ACHN (cell line): Measurements from ENCODE around the gene AFF1.
"Not testable (repeated sequence)": the region's sequence is repeated elsewhere in the genome, so short reads cannot be mapped to it uniquely, and the experiment has no call there.

Experiments
- DNase-seq: peaks from one replicate; pipeline ENCODE4 v3.0.0-alpha.2; 2015
- in situ Hi-C: cut with HindIII; loops from 2 replicates; pipeline ENCODE4 v1.10.0; 2017; ENCODE audit warnings: low sequenced_read_pairs, low pct_ligation_motif_present, low pct_unique_long_range_greater_than_20kb

AFF1 gene

DNA sequence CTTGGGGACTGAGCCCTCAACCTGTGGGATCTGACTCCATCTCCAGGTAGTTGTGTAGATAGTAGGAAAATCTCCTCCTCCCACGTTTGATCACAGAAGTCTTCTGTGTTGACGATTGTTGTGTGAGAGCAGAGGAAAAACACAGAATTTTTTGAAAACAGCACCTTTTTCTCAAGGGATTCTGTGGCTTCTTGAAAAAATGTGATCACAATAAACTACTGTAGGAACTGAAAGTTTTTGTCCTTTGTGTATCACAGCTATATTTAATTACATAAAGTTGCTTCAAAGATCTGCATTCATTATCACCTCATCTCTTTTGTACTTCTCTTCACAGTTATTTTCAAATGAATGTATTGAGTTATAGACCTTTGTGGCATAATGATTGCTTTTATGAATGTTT is 85.1 kb downstream of the AFF1 start:
- DNase-seq: no peak
- in situ Hi-C loops: no loop called here

DNA sequence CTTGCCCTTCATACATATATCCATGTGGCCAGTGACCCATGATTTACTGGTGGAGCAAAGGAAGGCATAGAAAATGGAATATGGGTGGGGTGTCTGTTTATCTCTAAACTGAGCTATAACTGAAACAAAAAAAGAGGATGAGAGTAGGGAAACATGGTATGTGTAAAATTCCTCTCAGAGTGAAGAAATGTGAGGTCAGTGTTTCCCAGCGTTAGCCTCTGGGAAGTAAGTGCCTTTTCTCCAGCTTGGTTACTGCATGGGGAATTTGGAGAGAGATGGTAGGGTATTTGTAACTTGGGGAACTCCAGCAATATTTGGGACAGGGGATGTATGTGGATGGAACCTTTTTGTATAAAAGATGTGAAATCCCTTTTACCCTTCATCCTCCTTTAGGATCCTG is 89.4 kb downstream of the AFF1 start:
- no peak for DNase-seq
- in situ Hi-C loops: no loop called here

DNA sequence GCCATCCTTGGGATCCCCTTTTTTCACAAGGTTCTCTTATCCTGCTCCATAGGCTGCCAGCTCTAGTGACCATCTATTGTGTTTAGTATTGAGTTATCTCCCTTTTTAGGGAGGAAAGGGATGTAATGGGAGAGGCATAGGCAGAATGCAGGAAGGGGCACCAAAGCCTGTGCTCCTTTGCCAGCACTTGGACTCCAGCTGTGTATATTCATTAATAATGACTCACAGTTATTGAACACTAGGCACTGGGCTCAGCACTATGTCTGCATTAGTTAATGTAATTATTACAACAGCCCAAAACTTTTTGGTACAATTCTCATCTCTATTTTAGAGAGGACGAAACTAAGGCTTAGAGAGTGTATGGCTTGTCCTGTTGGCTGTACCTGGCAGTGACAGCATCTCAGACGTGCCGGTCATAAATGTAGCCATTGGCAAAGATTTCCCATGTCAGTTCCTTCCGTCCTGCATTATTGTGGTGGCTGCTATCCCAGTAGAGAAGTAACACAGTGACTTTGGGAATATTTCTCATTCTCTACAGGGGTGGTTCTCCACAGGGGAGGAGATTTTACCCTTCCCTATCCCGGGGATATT is 90.3 kb downstream of the AFF1 start:
- DNase-seq: no peak
- in situ Hi-C loops: no loop called here

DNA sequence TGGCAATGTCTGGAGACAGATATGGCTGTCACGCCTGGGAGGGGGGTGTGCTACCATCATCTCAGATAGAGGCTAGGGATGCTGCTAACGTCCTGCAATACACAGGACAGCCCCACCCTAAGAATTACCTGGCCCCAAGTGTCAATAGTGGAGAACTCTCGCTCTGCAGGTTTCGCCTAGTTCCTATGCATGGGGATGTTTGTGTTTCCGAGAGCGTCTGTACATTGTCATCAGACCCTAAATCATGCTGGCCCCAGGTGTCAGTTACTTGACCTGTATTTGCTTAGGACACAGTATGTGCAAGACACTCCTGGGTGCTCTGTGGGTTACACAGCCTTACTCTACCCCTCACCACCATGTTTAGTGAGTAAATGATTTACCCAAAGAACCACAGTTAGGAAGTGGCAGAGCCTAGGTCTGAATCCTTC is 90.8 kb downstream of the AFF1 start:
- DNase-seq: peak; percentile 79
- in situ Hi-C loops: no loop called here

DNA sequence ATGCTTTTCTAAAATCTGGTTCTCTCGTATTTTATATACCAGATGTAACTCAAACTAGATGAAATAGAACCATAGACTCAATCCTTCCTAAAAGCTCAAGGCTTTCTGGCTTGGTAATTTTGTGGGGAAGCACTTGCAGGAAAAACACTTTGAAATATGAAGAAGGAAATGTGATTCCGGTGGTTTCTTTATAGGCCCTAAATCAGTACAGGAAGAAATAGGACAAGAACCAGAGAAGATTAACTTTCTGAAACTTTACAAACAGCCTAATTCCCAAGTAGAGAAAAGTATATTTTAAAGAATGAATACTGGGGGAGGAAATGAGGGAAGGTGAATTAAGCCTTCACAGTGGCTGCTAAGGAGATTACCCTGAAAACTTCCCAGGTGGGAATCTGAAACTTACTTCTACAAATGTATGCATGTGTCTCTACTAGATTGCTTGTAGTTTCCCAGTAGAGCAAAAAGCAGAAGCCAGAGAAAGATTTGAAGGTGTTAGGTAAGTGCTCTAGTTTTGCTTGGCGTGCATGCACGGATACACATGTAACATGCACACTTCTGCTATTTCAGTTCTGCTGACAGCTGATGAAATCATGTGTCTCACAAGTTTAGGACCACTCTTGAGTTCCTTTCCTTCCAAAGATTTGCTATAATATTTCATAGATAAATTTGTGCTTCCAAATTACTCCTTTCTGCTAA is 92.1 kb downstream of the AFF1 start:
- in situ Hi-C loops: no loop called here
- DNase-seq: no peak

DNA sequence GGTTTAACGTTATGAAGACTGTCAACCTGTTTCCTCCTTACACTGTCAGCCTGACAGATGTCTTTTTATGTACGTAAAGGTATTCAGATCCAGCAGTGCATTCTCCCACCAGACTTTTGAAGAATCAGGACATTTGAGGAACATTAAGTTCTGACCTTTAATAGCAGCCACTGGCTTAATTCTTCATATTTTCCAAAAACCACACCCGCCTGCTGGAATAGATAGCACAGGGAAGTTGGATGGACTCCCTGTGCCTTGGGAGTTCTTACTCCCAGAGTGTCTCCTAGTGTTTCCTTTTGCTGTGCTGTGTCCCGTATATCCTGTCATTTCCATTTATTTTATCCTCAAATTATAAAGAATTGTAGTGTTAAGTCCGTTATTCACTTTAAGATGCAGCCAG is 94.5 kb downstream of the AFF1 start:
- in situ Hi-C loops: no loop called here
- no peak for DNase-seq

DNA sequence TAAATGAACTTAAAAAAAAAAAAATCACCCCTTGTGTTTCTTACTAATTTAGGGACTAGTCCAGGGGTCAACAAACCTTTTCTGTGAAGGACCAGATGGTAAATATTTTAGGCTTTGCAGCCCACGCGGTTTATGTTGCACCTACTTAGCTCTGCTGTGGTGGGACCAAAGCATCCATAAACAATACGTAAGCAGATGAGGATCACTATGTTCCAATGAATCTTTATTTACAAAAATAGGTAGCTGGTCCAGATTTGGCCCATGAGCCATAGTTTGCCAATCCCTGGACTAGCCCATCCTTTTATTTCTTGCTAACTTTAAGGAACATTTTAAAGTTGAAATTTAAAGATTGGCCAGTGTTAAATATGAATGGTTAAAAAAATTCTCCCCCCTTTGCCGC is 95.3 kb downstream of the AFF1 start:
- in situ Hi-C loops: no loop called here
- no peak for DNase-seq

DNA sequence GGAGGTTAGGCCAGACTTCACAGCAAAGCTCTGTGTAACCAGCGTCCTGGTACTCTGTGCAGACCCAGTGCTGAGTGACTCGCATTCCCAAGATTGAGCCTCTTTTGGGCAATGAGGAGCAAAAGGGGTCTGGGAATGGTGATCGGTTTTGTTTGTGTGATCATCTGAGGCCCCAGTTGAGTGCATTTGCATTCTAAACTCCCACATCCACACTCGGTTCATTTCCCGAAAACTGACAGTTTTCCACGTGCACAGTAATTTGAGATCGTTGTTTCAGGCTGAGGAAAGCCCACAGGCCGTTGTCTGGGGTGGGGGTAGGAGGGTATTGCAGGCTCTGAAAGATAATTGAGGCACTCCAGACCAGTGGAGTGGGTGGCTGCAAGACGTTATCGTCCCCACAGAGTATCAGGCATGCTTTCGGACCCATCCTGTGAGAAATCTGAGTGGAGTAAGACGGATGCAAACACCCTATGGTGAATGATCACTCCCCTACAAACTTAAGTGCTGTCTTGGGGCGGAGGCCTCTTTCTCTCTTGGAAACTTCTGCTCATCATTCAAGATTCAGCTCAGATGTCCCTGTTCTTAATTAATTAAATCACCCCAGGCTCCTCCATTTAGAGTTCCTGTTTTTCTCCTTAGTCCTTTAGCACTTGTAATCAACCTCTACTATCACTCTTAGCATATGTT is 96.1 kb downstream of the AFF1 start:
- in situ Hi-C loops: no loop called here
- no peak for DNase-seq

DNA sequence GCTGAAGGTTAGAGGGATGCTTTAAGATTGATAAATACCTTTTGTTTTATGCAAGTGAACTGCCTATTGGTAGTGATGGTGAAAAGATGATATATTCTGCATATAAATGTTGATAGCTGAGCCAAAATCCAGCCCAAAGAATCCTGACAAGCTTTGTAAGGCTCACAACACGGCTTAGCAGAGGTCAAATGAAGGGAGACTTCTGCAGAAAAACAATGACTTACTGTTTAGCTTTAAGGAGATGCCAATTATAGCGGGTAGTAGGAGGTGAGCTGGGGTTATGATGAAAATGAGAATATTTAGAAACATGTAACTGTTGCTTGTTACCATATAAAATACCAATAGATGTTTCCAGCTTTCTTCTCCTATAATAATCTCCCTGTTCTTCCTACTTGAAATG is 97.1 kb downstream of the AFF1 start:
- no peak for DNase-seq
- in situ Hi-C loops: no loop called here

DNA sequence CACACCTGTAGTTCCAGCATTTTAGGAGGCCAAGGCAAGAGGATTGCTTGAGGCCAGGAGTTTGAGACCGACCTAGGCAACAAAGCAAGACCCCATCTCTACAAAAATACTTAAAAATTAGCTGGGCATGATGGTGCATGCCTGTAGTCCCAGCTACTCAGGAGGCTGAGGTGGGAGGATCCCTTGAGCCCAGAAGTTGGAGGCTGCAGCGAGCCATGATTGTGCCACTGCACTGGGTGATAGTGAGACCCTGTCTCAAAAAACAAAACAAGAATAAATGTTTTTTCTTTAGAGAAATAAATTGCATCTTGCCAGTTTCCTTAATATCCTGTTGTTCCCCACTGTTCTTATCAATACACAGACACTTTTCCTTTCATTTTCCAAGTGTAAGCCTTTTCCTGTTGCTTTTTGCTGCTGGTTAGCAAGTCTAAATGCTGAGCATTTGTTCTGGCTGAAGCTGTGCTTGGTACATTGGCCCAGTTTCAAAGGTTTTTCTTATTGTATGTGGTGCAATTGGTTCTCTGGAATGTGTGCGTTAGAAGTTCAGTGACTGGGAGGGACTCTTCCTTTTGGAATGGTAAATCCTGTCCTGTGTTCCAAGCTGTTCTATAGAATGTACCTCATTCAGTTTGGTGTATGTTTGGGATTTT is 98.2 kb downstream of the AFF1 start:
- DNase-seq: peak; percentile 23
- in situ Hi-C loops: no loop called here

DNA sequence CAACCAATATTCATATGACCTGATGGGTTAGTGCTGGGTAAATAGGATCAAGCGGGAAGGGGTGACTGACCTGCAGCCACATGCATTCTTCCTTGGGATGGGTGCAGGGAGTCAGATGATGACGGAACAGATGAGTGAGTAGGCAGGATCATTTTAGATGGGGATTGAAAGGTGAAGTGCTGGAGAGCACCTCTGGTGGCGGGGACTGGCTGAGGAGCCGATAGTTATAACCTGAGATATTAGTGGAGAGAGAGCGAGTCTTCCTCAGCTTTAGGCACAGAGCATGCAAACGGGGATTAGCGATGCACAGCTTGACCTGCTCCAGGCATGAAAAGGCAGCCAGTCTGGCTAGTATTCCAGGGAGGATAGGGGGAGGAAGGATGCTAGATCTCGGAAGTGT is 99.1 kb downstream of the AFF1 start:
- peak; percentile 16 for DNase-seq

DNA sequence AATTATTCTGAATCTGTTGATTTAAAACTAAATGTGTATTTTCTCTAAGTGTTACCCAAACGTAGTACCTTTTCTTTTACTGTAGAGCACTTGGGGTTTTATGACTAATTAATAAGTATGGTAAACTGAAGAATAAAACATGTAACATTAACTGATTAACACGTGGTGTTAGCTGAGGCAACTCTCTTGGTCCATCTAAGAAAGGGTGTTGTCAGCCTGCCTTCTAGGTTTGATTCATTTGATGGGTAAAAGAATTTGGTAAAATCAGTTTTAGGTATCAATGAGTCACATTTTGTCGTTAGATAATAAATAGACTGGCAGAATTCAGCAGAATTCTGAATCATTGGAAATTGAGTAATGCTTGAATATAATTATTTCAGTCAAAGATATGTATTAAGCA is 99.7 kb downstream of the AFF1 start:
- in situ Hi-C loops: no loop called here
- DNase-seq: no peak

More for the DNA sequence above, 99.1 kb downstream of the AFF1 start:
- in situ Hi-C loops: no loop called here

DNA sequence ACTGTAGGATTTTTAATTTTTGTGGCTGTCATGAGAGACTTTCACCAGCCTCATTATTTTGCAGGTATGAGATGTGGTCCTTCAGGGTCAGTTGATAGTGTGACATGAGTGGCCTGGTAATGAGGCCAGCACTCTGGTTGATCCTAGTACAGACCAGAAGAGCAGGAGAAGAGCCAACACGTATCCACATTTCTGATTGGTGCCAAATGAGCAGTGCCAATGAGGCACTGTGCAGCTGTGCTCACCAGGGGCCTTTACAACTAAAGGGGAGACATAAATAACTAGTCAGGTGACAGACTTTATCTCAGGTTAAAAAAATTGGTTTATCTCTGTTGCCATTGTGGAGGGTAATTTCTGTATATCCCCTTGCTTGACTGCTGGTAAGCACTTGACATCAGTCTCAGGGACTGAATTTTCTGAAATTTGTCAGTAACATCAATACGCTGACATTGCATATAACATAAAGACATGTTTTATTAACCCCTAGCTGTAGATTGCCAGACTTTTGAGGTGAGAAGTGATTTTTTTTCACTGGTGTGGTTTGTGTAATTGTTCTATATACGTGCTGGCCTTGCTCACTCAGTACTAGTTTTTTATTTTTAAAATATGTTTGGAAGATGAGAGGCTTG is 101.2 kb downstream of the AFF1 start:
- in situ Hi-C loops: no loop called here

DNA sequence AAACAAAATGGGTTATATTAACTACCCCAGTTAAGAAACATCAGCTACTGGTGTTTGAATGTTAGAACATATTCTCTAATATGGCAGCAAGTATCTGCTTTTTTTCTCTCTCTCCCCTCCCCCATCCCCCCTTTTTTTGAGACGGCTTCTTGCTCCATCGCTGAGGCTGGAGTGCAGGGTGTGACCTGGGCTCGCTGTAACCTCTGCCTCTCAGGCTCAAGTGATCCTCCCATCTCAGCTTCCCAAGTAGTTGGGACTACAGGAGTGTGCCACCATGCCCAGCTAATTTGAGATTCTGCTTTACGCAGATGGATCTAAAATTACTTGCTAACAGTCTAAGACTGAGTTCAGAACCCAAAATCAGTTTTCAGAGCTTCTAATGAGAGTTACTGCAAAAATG is 101.9 kb downstream of the AFF1 start:
- in situ Hi-C loops: no loop called here
- DNase-seq: no peak

More for the DNA sequence above, 101.2 kb downstream of the AFF1 start:
- no peak for DNase-seq

DNA sequence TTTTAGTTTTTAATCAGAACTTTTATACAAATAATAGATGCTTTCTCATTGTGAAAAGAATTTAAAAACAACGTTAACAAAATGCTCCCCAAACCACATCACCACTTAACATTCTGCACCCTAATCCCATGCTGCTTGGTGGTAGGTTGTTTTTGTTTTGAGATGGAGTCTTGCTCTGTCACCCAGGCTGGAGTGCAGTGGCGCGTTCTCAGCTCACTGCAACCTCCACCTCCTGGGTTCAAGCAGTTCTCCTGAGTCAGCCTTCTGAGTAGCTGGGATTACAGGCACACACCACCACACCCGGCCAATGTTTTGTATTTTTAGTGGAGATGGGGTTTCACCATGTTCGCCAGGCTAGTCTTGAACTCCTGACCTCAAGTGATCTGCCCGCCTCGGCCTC is 102.4 kb downstream of the AFF1 start:
- in situ Hi-C loops: not testable (repeated sequence)
- peak; percentile 25 for DNase-seq

DNA sequence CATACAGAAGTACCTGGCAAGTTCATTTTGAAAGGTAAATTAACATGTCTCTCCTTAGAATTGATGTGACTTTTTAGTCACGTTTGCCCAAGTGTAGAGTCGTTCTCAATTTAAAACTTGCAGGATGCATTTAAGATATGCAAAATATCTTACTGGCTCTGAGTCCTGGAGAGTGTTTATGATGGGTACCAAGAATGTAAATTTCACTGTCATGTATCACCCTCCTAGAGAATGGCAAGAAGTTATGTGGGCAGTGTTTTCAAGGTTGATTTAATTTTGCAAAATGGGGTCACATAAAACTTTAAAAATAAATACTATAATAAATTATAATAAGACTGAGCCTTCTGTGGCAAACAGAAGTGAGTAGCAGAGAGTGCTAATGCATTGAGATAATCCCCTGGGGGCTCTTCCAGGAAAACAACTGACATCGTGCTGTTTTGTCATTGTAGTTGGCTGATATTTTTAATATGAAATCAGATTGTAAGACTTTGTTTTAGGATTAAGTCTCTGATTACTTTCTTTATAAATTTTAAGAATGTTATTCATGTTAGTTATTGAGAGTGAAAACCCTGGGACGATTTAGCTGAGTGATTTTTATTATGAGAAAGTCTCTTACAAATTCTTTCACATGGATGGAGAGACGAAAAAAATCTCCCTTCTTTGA is 103.0 kb downstream of the AFF1 start:
- in situ Hi-C loops: no loop called here
- DNase-seq: peak; percentile 55

DNA sequence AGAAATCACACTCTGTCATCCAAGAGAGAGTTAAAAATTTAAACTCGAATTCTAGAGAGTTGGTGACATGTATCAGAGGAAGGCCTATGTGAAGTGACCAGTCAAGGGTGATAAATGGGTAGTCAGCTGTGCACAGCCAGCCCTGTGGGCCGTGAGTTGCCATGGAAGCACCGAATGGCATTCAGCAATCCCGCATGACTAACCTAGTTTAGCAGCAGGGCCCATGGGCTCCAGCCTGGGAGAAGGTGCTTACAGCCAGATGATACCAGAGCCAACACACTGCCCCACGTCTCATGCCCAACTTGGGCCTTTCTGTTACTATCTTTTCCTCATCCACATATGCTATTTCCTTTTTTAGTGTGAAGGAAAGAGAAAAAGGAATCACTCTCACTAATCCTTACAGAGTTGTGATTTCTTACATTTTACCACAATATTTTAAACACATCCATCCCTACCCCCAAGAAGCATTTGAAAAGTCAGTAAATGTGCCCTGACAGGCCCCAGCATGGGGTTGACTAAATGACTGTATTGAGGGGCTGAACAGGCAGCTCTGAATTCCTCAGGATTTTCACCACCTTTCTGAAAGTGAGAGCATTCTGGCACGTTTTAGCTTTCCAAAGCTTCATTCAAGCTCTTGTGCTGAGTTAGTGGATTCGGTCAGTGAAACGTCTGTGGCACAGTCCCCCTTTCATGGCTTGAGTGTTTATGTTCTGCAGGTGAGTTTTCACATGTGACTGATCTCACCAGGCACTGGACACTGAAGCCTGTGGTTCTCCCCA is 104.2 kb downstream of the AFF1 start:
- in situ Hi-C loops: no loop called here
- DNase-seq: peak; percentile 96

DNA sequence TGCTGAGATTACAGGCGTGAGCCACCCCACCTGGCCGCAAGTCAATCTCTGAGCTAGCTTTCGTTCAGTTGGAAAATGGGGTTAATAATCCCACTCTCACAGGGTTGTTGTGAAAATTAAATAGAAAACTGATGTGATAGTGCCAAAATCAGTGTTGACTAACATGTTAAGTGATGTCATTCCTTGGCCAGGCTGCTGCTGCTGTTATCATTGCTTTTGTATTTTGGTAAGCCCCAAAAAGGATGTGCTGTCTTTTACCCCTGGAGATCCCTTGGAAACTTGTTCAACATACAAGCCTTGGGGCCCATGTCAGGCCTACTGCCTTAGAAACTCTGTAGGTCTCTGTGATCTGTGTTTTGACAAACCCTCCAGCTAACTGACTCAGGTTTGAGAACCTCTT is 106.3 kb downstream of the AFF1 start:
- in situ Hi-C loops: no loop called here
- DNase-seq: no peak
